ENCODE data around the gene PITPNC1.
"Not testable (repeated sequence)": the region's sequence is repeated elsewhere in the genome, so short reads cannot be mapped to it uniquely, and the experiment has no call there.

The PITPNC1 gene

GRCh38 chr17:67707442-67707841, 330.4 kb downstream of the PITPNC1 start:
- no peak for DNase-seq

- DNase-seq, result no peak
Measured at GRCh38 chr17:67708378-67708777, 331.3 kb downstream of the PITPNC1 start.

- no peak for DNase-seq
Measured at GRCh38 chr17:67711916-67712315, 334.8 kb downstream of the PITPNC1 start.

DNA sequence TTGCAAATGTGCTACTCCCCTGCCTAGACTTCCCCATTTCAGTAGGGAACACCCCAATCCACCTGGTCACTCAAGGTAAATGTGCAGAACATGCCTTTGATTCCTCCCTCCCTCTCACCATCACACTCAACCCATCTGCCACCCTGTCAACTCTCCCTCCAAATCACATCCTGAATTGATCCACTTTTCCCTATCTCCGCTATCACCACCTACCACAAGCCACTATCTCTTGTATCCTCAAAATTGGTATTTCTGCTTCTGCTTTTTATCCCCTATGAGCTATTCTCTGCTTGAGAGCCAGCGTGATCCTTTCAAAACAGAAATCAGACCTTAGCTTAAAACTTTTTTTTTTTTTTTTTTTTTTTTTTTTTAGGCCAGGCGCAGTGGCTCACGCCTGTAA, 335.3 kb downstream of the PITPNC1 start:
- DNase-seq, result no peak

- no peak for DNase-seq
Measured at GRCh38 chr17:67713169-67713568, 336.1 kb downstream of the PITPNC1 start.

DNA sequence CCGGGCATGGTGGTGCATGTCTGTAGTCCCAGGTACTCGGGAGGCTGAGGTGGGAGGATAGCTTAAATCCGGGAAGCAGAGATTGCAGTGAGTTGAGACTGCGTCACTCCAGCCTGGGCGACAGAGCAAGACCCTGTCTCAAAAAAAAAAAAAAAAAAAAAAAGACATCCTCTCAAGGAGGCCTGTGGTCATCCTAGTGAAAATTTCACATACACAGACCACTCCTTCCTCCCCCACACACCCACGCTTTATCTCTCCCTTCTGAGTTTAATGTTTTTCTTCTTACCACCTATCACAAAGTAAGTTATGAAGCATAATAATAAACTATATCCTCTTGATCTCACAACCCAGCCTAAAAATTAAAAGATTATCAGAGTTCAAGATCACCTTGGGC, 339.3 kb downstream of the PITPNC1 start:
- DNase-seq, result no peak

DNA sequence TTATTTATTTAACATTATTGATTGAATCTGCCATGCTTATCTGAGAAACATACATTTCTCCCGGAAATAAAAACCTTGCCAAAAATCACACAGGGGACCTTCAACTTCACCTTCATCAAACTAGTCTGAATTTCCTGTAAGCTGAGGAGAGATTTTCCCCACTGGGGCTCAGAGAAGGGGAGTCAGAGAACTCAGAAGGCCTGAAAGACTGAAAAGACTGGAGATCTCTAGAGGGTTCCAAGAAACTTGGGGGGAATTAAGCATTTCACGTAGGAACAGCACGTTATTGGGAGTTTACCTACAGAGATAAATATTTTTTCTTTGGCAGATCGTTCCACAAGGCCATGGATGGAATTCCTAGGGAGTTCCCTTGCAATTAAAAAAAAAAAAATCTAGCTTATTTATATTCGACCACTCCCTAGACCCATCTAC, 340.1 kb downstream of the PITPNC1 start:
- DNase-seq, result no peak

DNA sequence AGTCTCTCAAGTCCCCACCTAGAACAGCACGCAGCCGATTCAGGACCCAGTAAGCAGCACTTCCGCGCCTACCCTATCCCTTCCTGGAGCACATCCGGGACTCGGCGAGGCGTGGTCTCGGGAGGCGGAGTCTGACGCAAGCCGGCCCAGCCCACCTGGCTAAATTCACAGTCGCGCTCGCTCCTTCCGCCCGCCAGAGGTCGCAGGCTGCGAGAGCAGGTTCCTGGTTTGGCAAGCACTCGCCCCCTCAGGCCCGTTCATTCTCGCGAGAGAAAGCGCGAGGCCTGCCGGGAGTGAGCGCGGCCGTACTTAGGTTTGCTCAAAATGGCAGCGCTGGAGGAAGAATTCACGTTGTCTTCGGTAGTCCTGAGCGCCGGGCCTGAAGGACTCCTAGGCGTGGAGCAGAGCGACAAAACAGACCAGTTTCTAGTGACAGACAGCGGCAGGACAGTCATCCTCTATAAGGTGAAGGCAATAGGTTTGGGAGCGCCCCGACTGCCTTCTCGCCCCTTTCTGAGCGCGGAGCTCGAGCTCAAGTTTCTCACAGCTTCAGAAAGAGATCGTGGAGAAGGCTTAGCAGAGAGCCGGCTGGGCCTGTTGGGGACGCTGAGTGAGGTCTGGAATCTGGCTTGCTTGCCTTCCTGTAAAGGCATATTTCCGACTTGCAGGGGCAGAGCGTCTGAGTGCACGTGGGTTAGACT, 340.7 kb downstream of the PITPNC1 start, which contains the start of gene NOL11:
NOL11 (plus strand) TSS at position 313 of the 701 bp plus-strand sequence; CDS start at position 325, 12 bp downstream.
- DNase-seq, result peak; percentile 95

DNA sequence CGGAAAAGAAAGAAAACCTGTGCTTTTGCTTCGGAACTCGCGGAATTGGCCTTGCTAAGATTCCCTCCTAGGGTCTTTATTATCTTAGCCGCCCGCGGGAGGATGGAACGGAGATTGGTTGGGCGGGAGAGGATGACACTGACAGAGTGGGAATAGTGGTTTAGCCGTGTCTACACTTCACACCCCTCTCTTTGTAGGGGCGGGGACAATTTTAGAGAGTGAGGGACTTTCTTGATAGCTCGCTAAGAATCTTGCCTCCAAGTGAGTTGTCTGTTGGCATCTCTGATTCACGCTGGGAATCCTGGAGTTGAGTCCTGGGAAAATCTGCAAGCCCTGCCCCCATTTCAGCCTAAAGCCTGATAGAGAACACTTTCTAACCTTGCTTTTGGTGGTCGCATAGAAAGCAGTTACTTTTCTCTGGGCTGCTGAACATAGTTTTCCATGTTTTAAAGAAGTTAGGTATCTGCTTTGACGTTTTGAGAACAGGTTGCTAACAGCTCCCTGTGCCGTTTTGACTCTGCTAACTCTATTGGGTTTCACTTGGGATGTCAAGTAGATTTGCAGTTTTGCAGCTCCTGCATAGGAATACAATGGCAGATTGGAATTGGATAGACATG, 341.4 kb downstream of the PITPNC1 start:
- no peak for DNase-seq

DNA sequence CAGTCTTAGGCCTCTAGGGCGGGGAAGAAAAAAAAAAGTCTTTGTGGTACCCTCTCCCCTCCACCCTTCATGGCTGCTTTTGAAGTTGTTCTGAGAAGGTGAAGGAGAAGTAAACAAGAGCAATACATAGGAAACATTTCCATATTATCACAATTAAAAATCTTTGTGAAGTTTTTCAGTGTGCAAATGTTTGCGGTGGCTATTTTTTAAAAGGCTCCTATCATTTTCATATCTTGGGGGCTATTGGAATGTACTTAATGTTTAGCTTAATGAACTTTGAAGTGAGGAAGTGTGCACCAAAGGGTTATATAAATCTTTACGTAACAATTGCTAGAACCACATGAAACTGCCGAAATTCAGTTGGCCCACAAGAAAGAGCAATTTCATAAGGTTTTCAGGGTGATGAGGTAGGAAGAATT, 348.3 kb downstream of the PITPNC1 start:
- DNase-seq, result no peak

DNA sequence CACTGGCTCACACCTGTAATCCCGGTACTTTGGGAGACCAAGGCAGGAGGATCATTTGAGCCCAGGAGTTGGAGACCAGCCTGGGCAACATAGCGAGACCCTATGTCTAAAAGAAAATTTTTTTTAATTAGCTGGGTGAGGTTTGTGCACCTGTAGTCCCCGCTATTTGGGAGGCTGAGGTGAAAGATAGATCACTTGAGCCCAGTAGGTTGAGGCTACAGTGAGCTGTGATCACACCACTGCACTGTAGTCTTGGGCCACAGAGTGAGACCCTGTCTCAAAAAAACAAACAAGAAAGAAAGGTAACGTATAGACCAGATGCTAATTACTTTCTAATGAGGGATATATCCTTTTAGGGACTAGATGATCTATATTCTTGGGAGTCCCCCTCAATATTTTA, 348.7 kb downstream of the PITPNC1 start:
- DNase-seq, result no peak

DNA sequence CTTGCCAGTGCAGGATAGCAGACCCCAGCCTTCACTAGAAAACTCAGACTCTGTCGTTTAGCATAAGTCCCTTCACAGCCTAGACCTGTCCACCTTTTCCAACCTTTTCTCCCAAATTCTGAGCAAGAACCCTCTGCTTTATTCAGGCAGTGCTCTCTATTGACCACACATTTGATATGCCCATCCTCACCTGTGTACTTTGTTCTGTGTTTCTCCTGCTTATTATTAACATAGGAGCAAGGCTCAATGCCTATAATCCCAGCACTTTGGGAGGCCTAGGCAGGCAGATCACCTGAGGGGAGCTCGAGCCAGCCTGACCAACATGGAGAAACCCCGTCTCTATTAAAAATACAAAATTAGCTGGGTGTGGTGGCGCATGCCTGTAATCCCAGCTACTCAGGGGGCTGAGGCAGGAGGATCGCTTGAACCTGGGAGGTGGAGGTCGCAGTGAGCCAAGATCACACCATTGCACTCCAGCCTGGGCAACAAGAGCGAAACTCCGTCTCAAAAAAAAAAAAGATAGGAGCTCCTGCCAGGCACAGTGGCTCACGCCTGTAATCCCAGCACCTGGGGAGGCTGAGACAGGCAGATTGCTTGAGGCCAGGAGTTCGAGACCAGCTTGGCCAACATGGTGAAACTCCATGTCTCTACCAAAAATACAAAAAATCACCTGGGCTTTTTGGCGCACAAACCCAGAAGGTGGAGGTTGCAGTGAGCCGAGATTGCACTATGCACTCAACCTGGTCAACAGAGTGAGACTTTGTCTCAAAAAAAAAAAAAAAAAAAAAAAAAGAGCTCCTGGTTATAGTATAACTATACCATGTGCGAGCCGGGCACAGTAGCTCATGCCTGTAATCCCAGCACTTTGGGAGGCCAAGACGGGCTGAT, 350.3 kb downstream of the PITPNC1 start:
- not testable (repeated sequence) for DNase-seq

DNA sequence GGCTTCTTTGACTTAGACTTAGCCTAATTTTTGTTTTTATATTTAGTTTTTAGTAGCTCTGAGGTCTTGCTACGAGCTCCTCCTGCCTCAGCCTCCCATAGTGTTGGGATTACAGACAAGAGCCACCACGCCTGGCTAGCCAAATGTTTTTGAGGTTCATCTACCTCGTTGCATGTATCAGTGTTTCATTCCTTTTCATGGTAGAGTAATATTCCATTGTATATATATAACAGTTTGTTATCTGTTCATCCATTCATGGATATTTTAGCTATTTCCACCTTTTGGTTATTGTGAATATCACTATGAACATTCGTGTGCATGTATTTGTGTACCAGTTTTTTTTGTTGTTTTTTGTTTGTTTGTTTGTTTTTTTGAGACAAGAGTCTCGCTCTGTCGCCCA, 352.8 kb downstream of the PITPNC1 start:
- DNase-seq, result no peak

DNA sequence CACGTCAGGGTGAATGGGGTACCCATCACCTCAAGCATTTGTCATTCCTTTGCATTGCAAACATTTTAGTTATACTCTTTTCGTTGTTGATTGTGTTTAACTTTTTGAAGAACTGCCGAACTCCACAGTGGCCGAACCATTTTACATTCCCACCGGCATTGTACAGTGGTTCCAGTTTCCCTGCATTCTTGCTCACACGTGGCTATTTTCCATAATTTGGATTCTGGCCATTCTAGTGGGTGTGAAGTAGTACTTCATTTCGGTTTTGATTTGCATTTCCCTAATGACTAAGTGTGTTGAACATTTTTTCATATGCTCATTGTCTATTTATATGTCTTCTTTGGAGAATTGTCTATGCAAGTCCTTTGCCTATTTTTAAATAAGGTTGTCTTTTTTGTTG, 353.6 kb downstream of the PITPNC1 start:
- no peak for DNase-seq

DNA sequence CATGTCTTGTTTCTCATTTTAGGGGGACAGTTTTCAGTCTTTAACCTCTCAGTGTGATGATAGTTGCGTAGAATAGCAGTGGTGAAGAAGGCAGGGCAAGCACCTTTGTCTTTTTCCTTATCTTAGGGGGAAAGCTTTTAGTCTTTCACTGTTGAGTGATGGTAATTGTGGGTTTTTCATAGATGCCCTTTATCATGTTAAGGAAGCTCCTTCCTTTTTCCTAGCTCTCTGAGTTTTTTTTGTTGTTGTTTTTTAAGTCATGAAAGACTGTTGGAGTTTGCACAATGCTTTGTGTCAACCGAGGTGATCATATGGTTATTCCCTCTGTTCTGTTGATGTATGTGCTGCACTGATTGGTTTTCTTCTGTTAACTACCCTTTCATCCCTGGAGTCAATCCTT, 356.4 kb downstream of the PITPNC1 start:
- no peak for DNase-seq

- no peak for DNase-seq
Measured at GRCh38 chr17:67737145-67737544, 360.1 kb downstream of the PITPNC1 start.

GRCh38 chr17:67742025-67742424, 364.9 kb downstream of the PITPNC1 start:
- DNase-seq, result no peak

All from NCI-H1694 (cell line).